Ascending aorta (tissue), 2 donors: ENCODE data around the gene NAB1. TPM values are rescaled to one million over a fixed set of nuclear protein-coding genes. Genes with fewer than 3 reads are reported as not detected.

Experiments used
- DNase-seq, 2 donors: peaks; one replicate each; pipeline ENCODE4 v3.0.0-alpha.2; 2019; ENCODE audit warnings: low spot score in 2 of 2
- H3K27ac ChIP-seq, 2 donors: fragments of 200-600 bp; sonication (generic); one replicate each; pipeline ENCODE4 v1.5.1; 2016 to 2017; ENCODE audit warnings: mild to moderate bottlenecking in 1 of 2
- H3K27me3 ChIP-seq: fragments of 200-600 bp; sonication (generic); one replicate; pipeline ENCODE4 v1.5.1; 2017
- H3K36me3 ChIP-seq, 2 donors: fragments of 200-600 bp; sonication (generic); one replicate each; pipeline ENCODE4 v1.5.1; 2016
- H3K4me1 ChIP-seq, 2 donors: fragments of 200-600 bp; sonication (generic); one replicate each; pipeline ENCODE4 v1.5.1; 2016 to 2017; ENCODE audit warnings: mild to moderate bottlenecking in 1 of 2
- H3K4me3 ChIP-seq, 2 donors: fragments of 200-600 bp; sonication (generic); one replicate each; pipeline ENCODE4 v1.5.1; 2016 to 2017; ENCODE audit warnings: mild to moderate bottlenecking in 1 of 2
- H3K9me3 ChIP-seq, 2 donors: fragments of 200-600 bp; sonication (generic); one replicate each; pipeline ENCODE4 v1.5.1; 2016
- intact Hi-C: fragments of 100-400 bp; cut with DNase I; formaldehyde crosslinking; loops from one replicate; pipeline ENCODE4 v1.15.1; 2023
- total RNA-seq: library from RNA; depleted of rRNA; stranded (reverse); fragments of >200 nt; gene quantifications from one replicate; pipeline ENCODE4 v1.1.0, GENCODE V29; 2016
- TF ChIP-seq, protein P1 (sequence below), 3 experiments: fragments of 200-600 bp in 2 of 3; fragments of 450-650 bp in 1 of 3; sonication (generic) in 2 of 3; IDR thresholded peaks; one replicate each; pipeline ENCODE4 v1.5.1; 2016 to 2019; ENCODE audit warnings: antibody characterized with exemption in 3 of 3, mild to moderate bottlenecking in 1 of 3, moderate library complexity in 1 of 3

Gene NAB1
- total RNA-seq, 1 donor from 2014 or later = 63.2 TPM

DNA sequence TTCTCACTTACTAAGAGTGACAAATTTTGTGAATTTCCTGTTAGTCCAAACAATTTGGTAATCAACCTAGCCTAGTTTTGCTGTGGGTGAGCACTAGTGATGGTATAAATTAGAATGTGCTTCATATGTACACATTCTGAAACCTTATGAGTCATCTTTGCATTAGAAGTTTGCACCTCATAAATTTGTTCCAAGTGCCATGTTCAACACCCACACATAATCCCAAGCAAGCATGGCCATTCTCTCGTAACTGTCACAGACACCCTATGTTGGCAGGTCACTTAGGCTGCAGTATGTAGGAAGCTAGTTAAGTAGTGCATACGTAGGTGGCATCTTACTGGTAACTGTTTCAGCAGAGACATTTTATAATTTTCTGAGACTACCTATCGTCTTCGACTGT, 46.9 kb downstream of the NAB1 start:
- peaks cover 0 to 11% of the 10 kb centered on the region in 2 donors for H3K36me3 ChIP-seq
- intact Hi-C loops = loop anchor here (5.0 kb wide), 1 partner anchor 98 kb away; no protein-coding TSS in a partner anchor
- DNase-seq = no peak
- H3K4me3 ChIP-seq = no peak overlapping the region
- no peaks in the 10 kb centered on the region for H3K9me3 ChIP-seq
- no peaks in the 10 kb centered on the region for H3K27me3 ChIP-seq
- no peak overlapping the region for H3K27ac ChIP-seq
- TF ChIP-seq, protein P1, sequence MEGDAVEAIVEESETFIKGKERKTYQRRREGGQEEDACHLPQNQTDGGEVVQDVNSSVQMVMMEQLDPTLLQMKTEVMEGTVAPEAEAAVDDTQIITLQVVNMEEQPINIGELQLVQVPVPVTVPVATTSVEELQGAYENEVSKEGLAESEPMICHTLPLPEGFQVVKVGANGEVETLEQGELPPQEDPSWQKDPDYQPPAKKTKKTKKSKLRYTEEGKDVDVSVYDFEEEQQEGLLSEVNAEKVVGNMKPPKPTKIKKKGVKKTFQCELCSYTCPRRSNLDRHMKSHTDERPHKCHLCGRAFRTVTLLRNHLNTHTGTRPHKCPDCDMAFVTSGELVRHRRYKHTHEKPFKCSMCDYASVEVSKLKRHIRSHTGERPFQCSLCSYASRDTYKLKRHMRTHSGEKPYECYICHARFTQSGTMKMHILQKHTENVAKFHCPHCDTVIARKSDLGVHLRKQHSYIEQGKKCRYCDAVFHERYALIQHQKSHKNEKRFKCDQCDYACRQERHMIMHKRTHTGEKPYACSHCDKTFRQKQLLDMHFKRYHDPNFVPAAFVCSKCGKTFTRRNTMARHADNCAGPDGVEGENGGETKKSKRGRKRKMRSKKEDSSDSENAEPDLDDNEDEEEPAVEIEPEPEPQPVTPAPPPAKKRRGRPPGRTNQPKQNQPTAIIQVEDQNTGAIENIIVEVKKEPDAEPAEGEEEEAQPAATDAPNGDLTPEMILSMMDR (IDR thresholded peaks at IDR 0.05) = no peak
- no peaks in the 10 kb centered on the region for H3K4me1 ChIP-seq

DNA sequence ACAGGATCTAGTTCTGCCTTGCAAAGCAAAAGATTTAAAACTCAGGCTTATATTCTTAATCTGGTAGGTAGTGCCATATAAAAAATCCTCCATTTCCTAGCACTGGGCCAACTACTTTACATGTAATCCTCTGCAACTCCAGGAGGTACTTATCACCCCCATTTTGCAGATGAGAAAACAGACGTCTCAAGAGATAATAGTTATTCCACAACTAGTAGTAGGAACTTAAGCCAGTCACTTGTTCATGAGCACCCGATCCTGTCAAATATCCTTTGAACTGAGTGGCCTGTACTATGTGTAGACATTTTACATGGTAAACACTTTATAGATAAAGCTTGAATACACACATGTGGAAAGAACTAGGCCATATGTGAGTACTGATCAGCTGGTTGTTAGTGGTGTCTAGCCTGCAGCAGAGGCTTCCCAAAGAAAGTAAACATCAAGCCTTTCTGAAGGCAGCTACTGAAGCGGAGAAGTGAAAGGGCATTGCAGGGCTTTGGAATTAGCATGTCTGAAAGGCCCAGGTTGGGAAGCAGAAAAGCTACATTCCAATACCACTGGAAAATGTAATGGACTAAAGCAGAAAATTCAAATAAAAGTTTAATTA, 48.0 kb downstream of the NAB1 start:
- H3K9me3 ChIP-seq = no peaks in the 10 kb centered on the region
- H3K36me3 ChIP-seq = peaks cover 0 to 2% of the 10 kb centered on the region in 2 donors
- no peak for DNase-seq
- no peak overlapping the region for H3K4me3 ChIP-seq
- TF ChIP-seq, protein P1 (IDR thresholded peaks at IDR 0.05) = no peak
- no peaks in the 10 kb centered on the region for H3K27me3 ChIP-seq
- no peak overlapping the region for H3K27ac ChIP-seq
- no peaks in the 10 kb centered on the region for H3K4me1 ChIP-seq
- intact Hi-C loops = loop anchor here (5.0 kb wide), 1 partner anchor 100 kb away; no protein-coding TSS in a partner anchor

DNA sequence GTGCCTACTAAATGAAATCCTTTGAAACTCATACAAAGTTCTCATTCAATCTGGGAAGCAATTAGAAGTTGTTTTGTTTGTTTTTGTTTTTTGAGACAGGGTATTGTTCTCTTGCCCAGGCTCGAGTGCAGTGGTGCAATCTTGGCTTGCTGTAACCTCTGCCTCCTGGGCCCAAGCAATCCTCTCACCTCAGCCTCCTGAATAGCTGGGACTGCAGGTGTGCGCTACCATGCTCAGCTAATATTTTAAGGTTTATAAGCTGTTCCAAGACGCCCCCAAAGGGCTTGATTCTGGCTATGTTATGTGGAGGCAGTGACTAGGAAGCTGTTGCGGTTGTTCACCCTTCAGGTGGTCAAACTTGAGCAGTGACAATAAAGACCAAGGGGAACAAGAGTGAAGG, 48.5 kb downstream of the NAB1 start:
- TF ChIP-seq, protein P1 (IDR thresholded peaks at IDR 0.05) = no peak
- Histone ChIP-seq H3K27me3 (no peaks in the 10 kb centered on the region), H3K27ac (no peak overlapping the region), H3K36me3 (peaks cover 0 to 2% of the 10 kb centered on the region in 2 donors), H3K4me3 (no peak overlapping the region), H3K4me1 (no peaks in the 10 kb centered on the region), H3K9me3 (no peaks in the 10 kb centered on the region)
- no peak for DNase-seq
- intact Hi-C loops = loop anchor here (5.0 kb wide), 1 partner anchor 100 kb away; no protein-coding TSS in a partner anchor

DNA sequence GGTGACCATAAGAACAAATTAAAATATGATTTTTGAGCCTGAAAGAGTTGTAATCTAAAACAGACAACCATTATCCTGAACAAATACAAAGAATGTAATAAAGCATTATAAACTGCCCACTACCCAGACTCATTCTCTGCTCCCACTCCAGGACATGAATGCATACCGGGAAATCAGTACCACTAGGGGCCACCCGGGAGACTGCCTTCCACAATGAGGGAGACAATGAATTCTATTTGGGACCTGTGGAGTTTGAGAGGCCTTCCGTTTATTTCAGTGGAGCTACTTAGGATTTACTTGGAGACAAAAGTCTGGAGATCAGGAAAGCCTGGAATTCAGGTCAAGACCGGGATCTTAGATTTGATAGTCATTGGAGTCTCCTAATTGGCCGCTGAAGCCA, 50.0 kb downstream of the NAB1 start:
- no peak for DNase-seq
- TF ChIP-seq, protein P1 (IDR thresholded peaks at IDR 0.05) = peak in 1 of 3 experiments; percentile 4
- intact Hi-C loops = loop anchor here (5.0 kb wide), 1 partner anchor 102 kb away; no protein-coding TSS in a partner anchor
- H3K27ac ChIP-seq = no peak overlapping the region
- no peaks in the 10 kb centered on the region for H3K4me1 ChIP-seq
- H3K27me3 ChIP-seq = no peaks in the 10 kb centered on the region
- H3K9me3 ChIP-seq = no peaks in the 10 kb centered on the region
- H3K36me3 ChIP-seq = no peaks in the 10 kb centered on the region
- H3K4me3 ChIP-seq = no peak overlapping the region

DNA sequence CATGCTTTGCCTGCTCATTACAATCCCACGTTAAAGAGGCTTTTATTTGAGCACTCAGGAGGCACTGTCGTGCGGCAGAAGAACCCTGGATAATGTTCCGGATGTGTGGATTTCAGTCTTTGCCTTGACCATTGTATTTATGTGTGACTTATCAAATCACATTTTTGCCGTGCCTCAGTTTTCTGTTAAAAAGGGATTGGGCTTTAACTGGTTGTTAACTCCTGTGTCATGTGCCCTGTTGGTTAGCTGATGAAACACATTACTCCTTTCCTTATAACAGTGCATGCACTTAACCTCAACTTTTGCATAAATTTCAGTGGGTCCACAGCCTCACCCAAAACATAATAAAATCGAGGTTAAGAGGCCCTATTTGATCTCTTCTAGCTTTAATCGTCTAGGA, 52.7 kb downstream of the NAB1 start:
- H3K4me1 ChIP-seq = no peaks in the 10 kb centered on the region
- DNase-seq = no peak
- H3K36me3 ChIP-seq = no peaks in the 10 kb centered on the region
- H3K4me3 ChIP-seq = no peak overlapping the region
- no peaks in the 10 kb centered on the region for H3K27me3 ChIP-seq
- TF ChIP-seq, protein P1 (IDR thresholded peaks at IDR 0.05) = no peak
- intact Hi-C loops = no loop called here
- no peak overlapping the region for H3K27ac ChIP-seq
- H3K9me3 ChIP-seq = no peaks in the 10 kb centered on the region
